Measurements from ENCODE around the gene SYT9. TPM values are rescaled to one million over a fixed set of nuclear protein-coding genes. Genes with fewer than 3 reads are reported as not detected.

Gene SYT9
- total and polyA plus RNA-seq, 10 of the 15 experiments (the other 5 are each of a cell fraction or from before 2014, with no cell fraction given), result 0.03 TPM; not detected in 9

DNA sequence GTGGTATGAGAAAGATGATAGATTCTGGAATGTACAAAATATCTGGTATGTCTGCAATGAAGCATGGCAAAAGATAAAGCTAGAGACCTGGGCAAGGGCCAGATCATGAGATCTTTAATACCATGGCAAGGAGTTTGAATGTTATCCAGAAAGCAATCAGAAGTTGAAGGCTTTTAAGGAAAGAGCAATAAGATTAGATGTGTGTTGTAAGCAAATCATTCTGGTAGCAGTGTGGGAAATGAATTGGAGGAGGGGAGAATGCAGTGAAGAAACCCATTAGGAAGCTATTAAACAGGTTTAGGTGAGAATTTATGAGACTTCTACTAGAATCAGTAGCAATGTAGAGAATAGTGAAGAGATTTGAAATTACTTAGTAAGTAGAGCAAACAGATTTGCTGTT is 32.2 kb upstream of the SYT9 start:
- in situ Hi-C loops (cut with MboI), result no loop called here
- SMC1A ChIA-PET (ENCODE audit: uncharacterized antibody, unreplicated experiment), result no interaction called here
- H3K4me1 ChIP-seq (ENCODE audit: control insufficient read depth, insufficient read depth, low read length), result no peaks in the 10 kb centered on the region

More for the DNA sequence above, 32.2 kb upstream of the SYT9 start:
- POLR2A ChIA-PET, result interaction anchor here (0.7 kb wide), 1 partner anchor 236 kb away, joined by 3 read pairs; no protein-coding TSS in a partner anchor
- no peak overlapping the region for H3K27ac ChIP-seq (ENCODE audit: control insufficient read depth, insufficient read depth)
- no peaks in the 10 kb centered on the region for H4K20me1 ChIP-seq (ENCODE audit: control insufficient read depth, insufficient read depth)
- no peak overlapping the region for H3K4me2 ChIP-seq (ENCODE audit: control insufficient read depth, insufficient read depth)
- no peaks in the 10 kb centered on the region for H3K36me3 ChIP-seq (ENCODE audit: control insufficient read depth in 2 of 2, insufficient read depth in 2 of 2, low read length in 1 of 2)
- H3K4me3 ChIP-seq, result no peak overlapping the region
- no peak for ATAC-seq
- TF ChIP-seq, protein P1, sequence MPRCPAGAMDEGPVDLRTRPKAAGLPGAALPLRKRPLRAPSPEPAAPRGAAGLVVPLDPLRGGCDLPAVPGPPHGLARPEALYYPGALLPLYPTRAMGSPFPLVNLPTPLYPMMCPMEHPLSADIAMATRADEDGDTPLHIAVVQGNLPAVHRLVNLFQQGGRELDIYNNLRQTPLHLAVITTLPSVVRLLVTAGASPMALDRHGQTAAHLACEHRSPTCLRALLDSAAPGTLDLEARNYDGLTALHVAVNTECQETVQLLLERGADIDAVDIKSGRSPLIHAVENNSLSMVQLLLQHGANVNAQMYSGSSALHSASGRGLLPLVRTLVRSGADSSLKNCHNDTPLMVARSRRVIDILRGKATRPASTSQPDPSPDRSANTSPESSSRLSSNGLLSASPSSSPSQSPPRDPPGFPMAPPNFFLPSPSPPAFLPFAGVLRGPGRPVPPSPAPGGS (IDR thresholded peaks at IDR 0.05; ENCODE audit: borderline replicate concordance, insufficient read depth, low read depth, low read length, poor library complexity, severe bottlenecking), result no peak
- TF ChIP-seq, protein P2, sequence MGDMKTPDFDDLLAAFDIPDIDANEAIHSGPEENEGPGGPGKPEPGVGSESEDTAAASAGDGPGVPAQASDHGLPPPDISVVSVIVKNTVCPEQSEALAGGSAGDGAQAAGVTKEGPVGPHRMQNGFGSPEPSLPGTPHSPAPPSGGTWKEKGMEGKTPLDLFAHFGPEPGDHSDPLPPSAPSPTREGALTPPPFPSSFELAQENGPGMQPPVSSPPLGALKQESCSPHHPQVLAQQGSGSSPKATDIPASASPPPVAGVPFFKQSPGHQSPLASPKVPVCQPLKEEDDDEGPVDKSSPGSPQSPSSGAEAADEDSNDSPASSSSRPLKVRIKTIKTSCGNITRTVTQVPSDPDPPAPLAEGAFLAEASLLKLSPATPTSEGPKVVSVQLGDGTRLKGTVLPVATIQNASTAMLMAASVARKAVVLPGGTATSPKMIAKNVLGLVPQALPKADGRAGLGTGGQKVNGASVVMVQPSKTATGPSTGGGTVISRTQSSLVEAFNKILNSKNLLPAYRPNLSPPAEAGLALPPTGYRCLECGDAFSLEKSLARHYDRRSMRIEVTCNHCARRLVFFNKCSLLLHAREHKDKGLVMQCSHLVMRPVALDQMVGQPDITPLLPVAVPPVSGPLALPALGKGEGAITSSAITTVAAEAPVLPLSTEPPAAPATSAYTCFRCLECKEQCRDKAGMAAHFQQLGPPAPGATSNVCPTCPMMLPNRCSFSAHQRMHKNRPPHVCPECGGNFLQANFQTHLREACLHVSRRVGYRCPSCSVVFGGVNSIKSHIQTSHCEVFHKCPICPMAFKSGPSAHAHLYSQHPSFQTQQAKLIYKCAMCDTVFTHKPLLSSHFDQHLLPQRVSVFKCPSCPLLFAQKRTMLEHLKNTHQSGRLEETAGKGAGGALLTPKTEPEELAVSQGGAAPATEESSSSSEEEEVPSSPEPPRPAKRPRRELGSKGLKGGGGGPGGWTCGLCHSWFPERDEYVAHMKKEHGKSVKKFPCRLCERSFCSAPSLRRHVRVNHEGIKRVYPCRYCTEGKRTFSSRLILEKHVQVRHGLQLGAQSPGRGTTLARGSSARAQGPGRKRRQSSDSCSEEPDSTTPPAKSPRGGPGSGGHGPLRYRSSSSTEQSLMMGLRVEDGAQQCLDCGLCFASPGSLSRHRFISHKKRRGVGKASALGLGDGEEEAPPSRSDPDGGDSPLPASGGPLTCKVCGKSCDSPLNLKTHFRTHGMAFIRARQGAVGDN (IDR thresholded peaks at IDR 0.05), result no peak
- TF ChIP-seq GATAD2B (conservative IDR thresholded peaks at IDR 0.05; ENCODE audit: low read depth) (no peak), NFYA (IDR thresholded peaks at IDR 0.05; ENCODE audit: borderline replicate concordance, low read depth, low read length) (no peak), SIX5 (IDR thresholded peaks at IDR 0.05; ENCODE audit: low read depth, low read length, severe bottlenecking) (no peak), IRF4 (IDR thresholded peaks at IDR 0.05; ENCODE audit: low read depth, low read length) (no peak), EGR1 (IDR thresholded peaks at IDR 0.05; ENCODE audit: borderline replicate concordance in 1 of 2, low read depth in 2 of 2, low read length in 2 of 2) (no peak), ZNF384 (IDR thresholded peaks at IDR 0.05; ENCODE audit: borderline replicate concordance, low read depth, low read length) (no peak), HDAC6 (IDR thresholded peaks at IDR 0.05; ENCODE audit: unreplicated experiment) (no peak), FOXK2 (IDR thresholded peaks at IDR 0.05) (no peak), IKZF2 (IDR thresholded peaks at IDR 0.05) (no peak), POLR2AphosphoS2 (IDR thresholded peaks at IDR 0.05; ENCODE audit: low read depth, low read length) (no peak)
- TF ChIP-seq, protein P3, sequence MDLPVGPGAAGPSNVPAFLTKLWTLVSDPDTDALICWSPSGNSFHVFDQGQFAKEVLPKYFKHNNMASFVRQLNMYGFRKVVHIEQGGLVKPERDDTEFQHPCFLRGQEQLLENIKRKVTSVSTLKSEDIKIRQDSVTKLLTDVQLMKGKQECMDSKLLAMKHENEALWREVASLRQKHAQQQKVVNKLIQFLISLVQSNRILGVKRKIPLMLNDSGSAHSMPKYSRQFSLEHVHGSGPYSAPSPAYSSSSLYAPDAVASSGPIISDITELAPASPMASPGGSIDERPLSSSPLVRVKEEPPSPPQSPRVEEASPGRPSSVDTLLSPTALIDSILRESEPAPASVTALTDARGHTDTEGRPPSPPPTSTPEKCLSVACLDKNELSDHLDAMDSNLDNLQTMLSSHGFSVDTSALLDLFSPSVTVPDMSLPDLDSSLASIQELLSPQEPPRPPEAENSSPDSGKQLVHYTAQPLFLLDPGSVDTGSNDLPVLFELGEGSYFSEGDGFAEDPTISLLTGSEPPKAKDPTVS (IDR thresholded peaks at IDR 0.05; ENCODE audit: low read depth, low read length), result no peak
- no peak for DNase-seq (ENCODE audit: low read depth, low spot score)
- no peak for FAIRE-seq
- H3K79me2 ChIP-seq (ENCODE audit: control insufficient read depth, insufficient read depth, low read length), result no peaks in the 10 kb centered on the region
- no TSS peak for BruUV-seq (replicated peaks)
- no peak overlapping the region for H2AFZ ChIP-seq (ENCODE audit: control insufficient read depth, low read depth, low read length)
- CTCF ChIA-PET, result interaction anchor here (1.1 kb wide), 1 partner anchor 8 kb away, joined by 5 read pairs; no protein-coding TSS in a partner anchor
- intact Hi-C loops (cut with micrococcal nuclease; ENCODE audit: unreplicated experiment), result no loop called here
- RAD21 ChIA-PET (ENCODE audit: unreplicated experiment), result no interaction called here
- H3K9me3 ChIP-seq (replicated peaks; ENCODE audit: control insufficient read depth, insufficient read depth, low read length), result no peaks in the 10 kb centered on the region
- no peak overlapping the region for H3K9ac ChIP-seq (ENCODE audit: control insufficient read depth, insufficient read depth, low read length)
- H3K27me3 ChIP-seq (replicated peaks in 1 of 2; ENCODE audit: control insufficient read depth in 2 of 2, insufficient read depth in 2 of 2, low read length in 1 of 2), result no peaks in the 10 kb centered on the region

Measured in GM12878 (cell line).